H1 (cell line): ENCODE data around the gene SPEF2. TPM values are rescaled to one million over a fixed set of nuclear protein-coding genes. Genes with fewer than 3 reads are reported as not detected.

Experiments used
- CTCF ChIA-PET: fragments of 300-600 bp; sonication (Branson Sonifier 250); formaldehyde crosslinking; loops from one replicate; lab custom pipeline; 2021; ENCODE audit not compliant: partially characterized antibody; lab: Charles Lee
- POLR2A ChIA-PET: fragments of 300-600 bp; sonication (Branson Sonifier 250); formaldehyde crosslinking; loops from one replicate; lab custom pipeline; 2021; ENCODE audit warnings: inconsistent platforms; ENCODE audit not compliant: partially characterized antibody; lab: Charles Lee
- DNase-seq, 2 experiments: peaks; one replicate each; pipeline versions ENCODE4 v3.0.0 to v3.0.0-alpha.2; 2010 to 2022; ENCODE audit warnings: low spot score in 2 of 2, low read depth in 1 of 2, mixed read lengths in 1 of 2
- FAIRE-seq: peaks from 2 replicates; lab custom pipeline; 2011; peaks lifted over from hg19 to GRCh38; lab: Jason Lieb, UNC
- H2AFZ ChIP-seq: 2 replicates; pipeline ENCODE4 v1.8.1; 2012; ENCODE audit warnings: low read length, inconsistent platforms
- H2AK5ac ChIP-seq: 2 replicates; pipeline ENCODE4 v1.6.1; 2013; ENCODE audit warnings: low read depth, low read length
- H2BK120ac ChIP-seq: replicated peaks from 2 replicates; pipeline ENCODE3; 2013; ENCODE audit warnings: low read depth, low read length, inconsistent platforms
- H2BK12ac ChIP-seq: 2 replicates; pipeline ENCODE4 v1.6.1; 2013; ENCODE audit warnings: low read depth, low read length
- H2BK15ac ChIP-seq: 2 replicates; pipeline ENCODE4 v1.6.1; 2013; ENCODE audit warnings: low read length
- H2BK20ac ChIP-seq: 2 replicates; pipeline ENCODE4 v1.6.1; 2013; ENCODE audit warnings: low read length
- H2BK5ac ChIP-seq: 2 replicates; pipeline ENCODE4 v1.6.1; 2013; ENCODE audit warnings: low read depth, low read length
- H3K14ac ChIP-seq: 2 replicates; pipeline ENCODE4 v1.6.1; 2013; ENCODE audit warnings: inconsistent platforms; ENCODE audit not compliant: insufficient read length
- H3K18ac ChIP-seq: 2 replicates; pipeline ENCODE4 v1.6.1; 2013; ENCODE audit warnings: low read length; ENCODE audit errors: extremely low read depth
- H3K23ac ChIP-seq: 2 replicates; pipeline ENCODE4 v1.6.1; 2013; ENCODE audit warnings: inconsistent platforms; ENCODE audit not compliant: insufficient read length
- H3K23me2 ChIP-seq: 2 replicates; pipeline ENCODE4 v1.6.1; 2013; ENCODE audit warnings: low read depth, low read length
- H3K27ac ChIP-seq: 2 replicates; pipeline ENCODE4 v1.6.1; 2011; ENCODE audit warnings: low read depth, low read length, inconsistent platforms
- H3K27me3 ChIP-seq, 4 experiments: replicated peaks in 1 of 4; 1 replicate in 1 of 4; 2 replicates in 3 of 4; pipeline versions ENCODE4 v1.6.1 to v1.8.1; 2011 to 2013; ENCODE audit warnings: low read length in 3 of 4, mild to moderate bottlenecking in 3 of 4, inconsistent platforms in 2 of 4, mixed read lengths in 2 of 4, moderate library complexity in 1 of 4; ENCODE audit not compliant: control insufficient read depth in 3 of 4, insufficient read depth in 3 of 4; ENCODE audit errors: extremely low read depth in 1 of 4
- H3K36me3 ChIP-seq, 4 experiments: 2 replicates each; pipeline versions ENCODE4 v1.6.1 to v1.8.1; 2011 to 2013; ENCODE audit warnings: mild to moderate bottlenecking in 4 of 4, low read length in 3 of 4, moderate library complexity in 2 of 4, control low read depth in 1 of 4, inconsistent platforms in 1 of 4; ENCODE audit not compliant: insufficient read depth in 4 of 4, control insufficient read depth in 2 of 4
- H3K4ac ChIP-seq: replicated peaks from 2 replicates; pipeline ENCODE3; 2013; ENCODE audit warnings: low read length, low read depth, mixed read lengths, inconsistent platforms; ENCODE audit not compliant: insufficient read length
- H3K4me1 ChIP-seq, 4 experiments: replicated peaks in 1 of 4; 1 replicate in 1 of 4; 2 replicates in 3 of 4; pipeline versions ENCODE4 v1.6.1 to v1.8.1; 2011 to 2013; ENCODE audit warnings: low read length in 3 of 4, inconsistent platforms in 2 of 4, mixed read lengths in 1 of 4; ENCODE audit not compliant: insufficient read depth in 4 of 4, control insufficient read depth in 3 of 4
- H3K4me2 ChIP-seq, 2 experiments: 2 replicates each; pipeline versions ENCODE4 v1.6.1 to v1.8.1; 2011 to 2013; ENCODE audit warnings: low read depth in 2 of 2, low read length in 2 of 2, control low read depth in 1 of 2, inconsistent platforms in 1 of 2, mild to moderate bottlenecking in 1 of 2; ENCODE audit not compliant: insufficient read depth in 1 of 2
- H3K4me3 ChIP-seq, 4 experiments: fragments of 200-600, 300-600 bp in 1 of 4; sonication (generic), shearing (Covaris generic), sonication (Bioruptor Twin) in 1 of 4; 2 replicates each; pipeline versions ENCODE4 v1.5.1 to v1.8.1; 2011 to 2016; ENCODE audit warnings: low read length in 4 of 4, low read depth in 3 of 4, control low read depth in 2 of 4, inconsistent platforms in 2 of 4, mild to moderate bottlenecking in 2 of 4, mixed read lengths in 1 of 4, moderate library complexity in 1 of 4; ENCODE audit not compliant: insufficient read depth in 2 of 4; ENCODE audit errors: extremely low read depth in 1 of 4
- H3K56ac ChIP-seq: replicated peaks from 2 replicates; pipeline ENCODE3; 2013; ENCODE audit warnings: low read depth, mild to moderate bottlenecking, mixed read lengths, low read length, inconsistent platforms; ENCODE audit not compliant: insufficient read length
- H3K79me1 ChIP-seq: 2 replicates; pipeline ENCODE4 v1.6.1; 2013; ENCODE audit warnings: low read depth, low read length, control low read depth
- H3K79me2 ChIP-seq, 2 experiments: 2 replicates each; pipeline versions ENCODE4 v1.6.1 to v1.8.1; 2012 to 2013; ENCODE audit warnings: low read length in 2 of 2, mild to moderate bottlenecking in 2 of 2, inconsistent platforms in 1 of 2; ENCODE audit not compliant: insufficient read depth in 2 of 2, control insufficient read depth in 1 of 2
- H3K9ac ChIP-seq, 4 experiments: replicated peaks in 1 of 4; 1 replicate in 1 of 4; 2 replicates in 3 of 4; pipeline versions ENCODE4 v1.6.1 to v1.8.1; 2011 to 2013; ENCODE audit warnings: low read depth in 3 of 4, low read length in 3 of 4, control low read depth in 2 of 4, mild to moderate bottlenecking in 2 of 4, moderate library complexity in 2 of 4, inconsistent platforms in 1 of 4; ENCODE audit errors: extremely low read depth in 1 of 4
- H3K9me3 ChIP-seq, 2 experiments: 2 replicates each; pipeline versions ENCODE4 v1.6.1 to v1.8.1; 2012 to 2013; ENCODE audit warnings: mild to moderate bottlenecking in 2 of 2, moderate library complexity in 2 of 2, control low read depth in 1 of 2, inconsistent platforms in 1 of 2, low read depth in 1 of 2, low read length in 1 of 2, mixed read lengths in 1 of 2; ENCODE audit not compliant: insufficient read depth in 2 of 2
- H4K20me1 ChIP-seq, 2 experiments: replicated peaks in 1 of 2; 2 replicates each; pipeline versions ENCODE3 to v1.8.1; 2011 to 2013; ENCODE audit warnings: inconsistent platforms in 2 of 2, low read length in 2 of 2, mild to moderate bottlenecking in 1 of 2; ENCODE audit not compliant: insufficient read depth in 2 of 2, control insufficient read depth in 1 of 2
- H4K5ac ChIP-seq: 2 replicates; pipeline ENCODE4 v1.6.1; 2013; ENCODE audit warnings: low read length, low read depth, mixed read lengths, inconsistent platforms; ENCODE audit not compliant: insufficient read length
- H4K8ac ChIP-seq: 2 replicates; pipeline ENCODE4 v1.8.0; 2013; ENCODE audit warnings: mild to moderate bottlenecking, moderate library complexity, low read length, inconsistent platforms; ENCODE audit not compliant: insufficient read depth; ENCODE audit errors: extremely low read depth
- H4K91ac ChIP-seq: replicated peaks from 2 replicates; pipeline ENCODE3; 2013; ENCODE audit warnings: low read length, mixed read lengths, inconsistent platforms; ENCODE audit not compliant: insufficient read length
- ATF3 ChIP-seq: IDR thresholded peaks from 2 replicates; pipeline ENCODE4 v1.6.1; 2011; ENCODE audit warnings: low read depth, mild to moderate bottlenecking, low read length; ENCODE audit not compliant: insufficient read depth
- BRCA1 ChIP-seq: IDR thresholded peaks from 2 replicates; pipeline ENCODE4 v1.6.1; 2012; ENCODE audit warnings: low read depth, low read length, improper control_type of control experiment
- CHD2 ChIP-seq: IDR thresholded peaks from 2 replicates; pipeline ENCODE4 v1.6.1; 2012; ENCODE audit warnings: low read length, improper control_type of control experiment
- JUN ChIP-seq: IDR thresholded peaks from 2 replicates; pipeline ENCODE4 v1.6.1; 2011; ENCODE audit warnings: low read depth, mild to moderate bottlenecking, improper control_type of control experiment, low read length
- RNF2 ChIP-seq: fragments of 200-900, 300-1000 bp; sonication (generic); IDR thresholded peaks from 2 replicates; pipeline ENCODE4 v1.7.1; 2016; ENCODE audit warnings: borderline replicate concordance, low read depth, mild to moderate bottlenecking, antibody characterized with exemption, low read length; ENCODE audit not compliant: poor library complexity, severe bottlenecking; ENCODE audit errors: missing control alignments
- ZNF274 ChIP-seq: IDR thresholded peaks from 2 replicates; pipeline ENCODE4 v1.7.0; 2012; ENCODE audit warnings: low read length, borderline replicate concordance; ENCODE audit errors: extremely low read depth
- WGBS, 2 experiments: shearing (Covaris generic) in 1 of 2; methylation state at CpG; one replicate each; pipeline versions ENCODE4 v1.1.6 to v1.1.7; 2013 to 2015; ENCODE audit warnings: low lambda C conversion rate in 2 of 2, mixed read lengths in 2 of 2, inconsistent platforms in 1 of 2, low coverage in 1 of 2, missing lambda C conversion rate in 1 of 2; ENCODE audit not compliant: insufficient replicate concordance in 2 of 2, insufficient coverage in 1 of 2, insufficient read length in 1 of 2; ENCODE audit errors: extremely low coverage in 1 of 2, missing lambda C conversion rate in 1 of 2; 5-methylcytosine and 5-hydroxymethylcytosine counted together
- polyA plus RNA-seq, 7 experiments: library from polyadenylated mRNA; depleted of rRNA in 3 of 7; stranded (reverse) in 5 of 7; unstranded in 2 of 7; fragments of >200 nt in 5 of 7; fragments of 200-250 nt in 2 of 7; gene quantifications; 1 replicate in 5 of 7; 2 replicates in 1 of 7; 4 replicates in 1 of 7; pipeline versions ENCODE4 v1.2.1 to v1.2.3, GENCODE V29; 2011 to 2013; ENCODE audit warnings: missing spikeins in 2 of 7, mixed read lengths in 2 of 7
- total RNA-seq: library from RNA; stranded (reverse); fragmentation: NEBNext Ultra II Directional; extraction: Animal tissue kit (Norgen Biotek cat#: 25700); gene quantifications from 2 replicates; pipeline ENCODE4 v1.2.1, GENCODE V29; 2021

Gene SPEF2
- total and polyA plus RNA-seq, 2 of the 8 experiments (the other 6 are each of a cell fraction or from before 2014, with no cell fraction given), result 0.14 to 0.73 TPM

GRCh38 chr5:35741971-35742370 lies 124.3 kb downstream of the SPEF2 start:
- Histone ChIP-seq H2AK5ac (no peak overlapping the region), H3K27me3 (peaks cover 0 to 14% (median 5%) of the 10 kb centered on the region in 4 experiments; a peak in 2 of 7 replicates), H2BK12ac (no peak overlapping the region), H3K56ac (no peak overlapping the region), H3K4ac (no peak overlapping the region), H4K20me1 (no peaks in the 10 kb centered on the region), H2BK120ac (no peak overlapping the region), H3K27ac (no peak overlapping the region), H3K36me3 (no peaks in the 10 kb centered on the region), H2BK15ac (no peak overlapping the region), H3K14ac (no peak overlapping the region), H2AFZ (no peak overlapping the region), H3K79me1 (no peaks in the 10 kb centered on the region), H3K18ac (no peak overlapping the region), H3K4me1 (no peaks in the 10 kb centered on the region), H2BK20ac (no peak overlapping the region), H3K79me2 (no peaks in the 10 kb centered on the region), H4K5ac (no peak overlapping the region), H3K23me2 (no peaks in the 10 kb centered on the region), H4K91ac (no peak overlapping the region), H3K4me3 (no peak overlapping the region), H3K9ac (no peak overlapping the region), H3K4me2 (no peak overlapping the region), H3K23ac (no peak overlapping the region), H2BK5ac (no peak overlapping the region), H3K9me3 (no peaks in the 10 kb centered on the region), H4K8ac (no peak overlapping the region)
- no peak for DNase-seq
- ChIA-PET POLR2A (no interaction called here), CTCF (no interaction called here)
- 89% methylated on average over 1 of the region's 1 CpG; no CpG with 5 or more reads in 1 of the 2 experiments for WGBS, 2 experiments
- no peak for FAIRE-seq
- TF ChIP-seq ATF3 (no peak), RNF2 (no peak), ZNF274 (no peak), JUN (no peak), BRCA1 (no peak), CHD2 (no peak)
